Embryonic facial prominence (tissue), 1 donor: Measurements from ENCODE around the gene GNA15.

Experiments
- DNase-seq: peaks from one replicate; pipeline ENCODE4 v3.0.0-alpha.2; 2016; ENCODE audit errors: extremely low spot score

GNA15 gene

GRCh38 chr19:3175781-3176714, 40.2 kb downstream of the GNA15 start:
- no peak for DNase-seq

GRCh38 chr19:3176715-3177501, 41.1 kb downstream of the GNA15 start:
- no peak for DNase-seq

GRCh38 chr19:3178377-3178972, 42.6 kb downstream of the GNA15 start, which contains the start of gene S1PR4:
TSS of gene S1PR4 (plus strand) at chr19:3178769. CDS start at chr19:3178793, 24 bp downstream.
- DNase-seq, result no peak

GRCh38 chr19:3178973-3179738, 43.3 kb downstream of the GNA15 start:
- DNase-seq, result no peak

- DNase-seq, result no peak
Observed at GRCh38 chr19:3179739-3180293, 44.0 kb downstream of the GNA15 start.

GRCh38 chr19:3183721-3184641, 48.1 kb downstream of the GNA15 start:
- no peak for DNase-seq

- DNase-seq, result peak; percentile 52
Observed at GRCh38 chr19:3184847-3185460, 49.1 kb downstream of the GNA15 start.

- DNase-seq, result peak; percentile 88
Observed at GRCh38 chr19:3185461-3186159, 49.8 kb downstream of the GNA15 start, which contains the start of gene NCLN. TSS of gene NCLN (plus strand) at chr19:3185930. CDS start at chr19:3186031, 101 bp downstream.

- DNase-seq, result no peak
Observed at GRCh38 chr19:3186160-3186688, 50.4 kb downstream of the GNA15 start.

GRCh38 chr19:3186891-3187661, 51.2 kb downstream of the GNA15 start:
- no peak for DNase-seq

GRCh38 chr19:3187662-3188511, 52.1 kb downstream of the GNA15 start:
- DNase-seq, result no peak

GRCh38 chr19:3188627-3189596, 53.1 kb downstream of the GNA15 start:
- no peak for DNase-seq

- no peak for DNase-seq
Observed at GRCh38 chr19:3189702-3190469, 54.1 kb downstream of the GNA15 start.

- DNase-seq, result no peak
Observed at GRCh38 chr19:3190470-3190770, 54.6 kb downstream of the GNA15 start.
